Left lung (tissue), 10 donors: ENCODE data around the gene PRSS56. TPM values are rescaled to one million over a fixed set of nuclear protein-coding genes. Genes with fewer than 3 reads are reported as not detected.

Experiments used
- ATAC-seq: fragments of 200-7000 bp; cut with Tn5 transposase; one replicate; pipeline ENCODE4 v1.9.1; 2020; ENCODE audit warnings: moderate library complexity
- DNase-seq, 4 donors: peaks; one replicate each; pipeline ENCODE4 v3.0.0-alpha.2; 2013 to 2020
- H3K27ac ChIP-seq, 2 donors: fragments of 200-600 bp; sonication (generic) in 1 of 2; one replicate each; pipeline versions ENCODE4 v1.5.0 to v1.8.0; 2020 to 2021
- H3K27me3 ChIP-seq, 2 donors: fragments of 200-600 bp; sonication (generic) in 1 of 2; one replicate each; pipeline versions ENCODE4 v1.5.0 to v1.8.0; 2020 to 2021
- H3K36me3 ChIP-seq, 2 donors: fragments of 200-600 bp; sonication (generic) in 1 of 2; one replicate each; pipeline versions ENCODE4 v1.5.0 to v1.8.0; 2020 to 2021
- H3K4me1 ChIP-seq, 2 donors: fragments of 200-600 bp; one replicate each; pipeline ENCODE4 v1.8.0; 2021
- H3K4me3 ChIP-seq, 2 donors: fragments of 200-600 bp; sonication (generic) in 1 of 2; one replicate each; pipeline versions ENCODE4 v1.5.0 to v1.8.0; 2020 to 2021; ENCODE audit warnings: mild to moderate bottlenecking in 1 of 2
- H3K9me3 ChIP-seq, 2 donors: fragments of 200-600 bp; sonication (generic) in 1 of 2; one replicate each; pipeline versions ENCODE4 v1.5.0 to v1.8.0; 2020 to 2021
- CTCF ChIP-seq, 2 donors: fragments of 200-600 bp; sonication (generic) in 1 of 2; IDR thresholded peaks; one replicate each; pipeline versions ENCODE4 v1.5.0 to v1.8.0; 2021; ENCODE audit warnings: antibody characterized with exemption in 2 of 2
- intact Hi-C, 2 donors: fragments of 100-400 bp; cut with DNase I; formaldehyde crosslinking; loops; one replicate each; pipeline versions ENCODE4 v1.11.2 to v1.14.2; 2022
- polyA plus RNA-seq, 6 donors: library from polyadenylated mRNA; unstranded; fragments of 120-200 nt; gene quantifications; one replicate each; pipeline ENCODE4 v1.2.1, GENCODE V29; 2013; ENCODE audit not compliant: insufficient read length in 6 of 6
- total RNA-seq, 2 donors: library from RNA; stranded (reverse); fragmentation: NEBNext Ultra II Directional; extraction: Animal tissue kit (Norgen Biotek cat#: 25700); gene quantifications; one replicate each; pipeline ENCODE4 v1.2.1, GENCODE V29; 2021
- donor health status: DM: no; HTN: yes; CAD: no.
- donor health status: DM: no; HTN: no; CAD: no.

PRSS56 gene
- total and polyA plus RNA-seq, 8 donors, result not detected

GRCh38 chr2:232481322-232482140 lies 38.7 kb upstream of the PRSS56 start:
- peaks cover 0 to 11% of the 10 kb centered on the region in 2 donors for H3K4me1 ChIP-seq
- H3K9me3 ChIP-seq, result no peaks in the 10 kb centered on the region
- DNase-seq (peak in 1 of 4 donors; percentile 60), ATAC-seq (no peak)
- H3K4me3 ChIP-seq, result no peak overlapping the region
- no peak for TF ChIP-seq CTCF (IDR thresholded peaks at IDR 0.05)
- H3K27ac ChIP-seq, result no peak overlapping the region
- intact Hi-C loops, result no loop called here
- no peaks in the 10 kb centered on the region for H3K36me3 ChIP-seq
- peaks cover 24 to 63% of the 10 kb centered on the region in 2 donors for H3K27me3 ChIP-seq

- ATAC-seq (no peak), DNase-seq (peak in 1 of 4 donors; percentile 72)
- Histone ChIP-seq H3K4me1 (peaks cover 0 to 22% of the 10 kb centered on the region in 2 donors), H3K4me3 (no peak overlapping the region), H3K9me3 (no peaks in the 10 kb centered on the region), H3K27ac (no peak overlapping the region), H3K27me3 (peaks cover 34 to 73% of the 10 kb centered on the region in 2 donors), H3K36me3 (no peaks in the 10 kb centered on the region)
- TF ChIP-seq CTCF (IDR thresholded peaks at IDR 0.05), result no peak
- intact Hi-C loops, result no loop called here
These were observed 37.6 kb upstream of the PRSS56 start for GRCh38 chr2:232482301-232483238.

GRCh38 chr2:232483311-232483922 lies 36.8 kb upstream of the PRSS56 start:
- H3K36me3 ChIP-seq, result no peaks in the 10 kb centered on the region
- no peak overlapping the region for H3K4me3 ChIP-seq
- ATAC-seq (no peak), DNase-seq (peak in 1 of 4 donors; percentile 67)
- H3K27ac ChIP-seq, result no peak overlapping the region
- H3K9me3 ChIP-seq, result no peaks in the 10 kb centered on the region
- no peak for TF ChIP-seq CTCF (IDR thresholded peaks at IDR 0.05)
- intact Hi-C loops, result no loop called here
- peaks cover 0 to 22% of the 10 kb centered on the region in 2 donors for H3K4me1 ChIP-seq
- peaks cover 40 to 82% of the 10 kb centered on the region in 2 donors for H3K27me3 ChIP-seq

GRCh38 chr2:232483923-232484627 lies 36.1 kb upstream of the PRSS56 start:
- H3K36me3 ChIP-seq, result no peaks in the 10 kb centered on the region
- peaks cover 47 to 88% of the 10 kb centered on the region in 2 donors for H3K27me3 ChIP-seq
- no peak for ATAC-seq

More at GRCh38 chr2:232483923-232484627, 36.1 kb upstream of the PRSS56 start:
- no peak overlapping the region for H3K4me3 ChIP-seq
- intact Hi-C loops, result no loop called here
- no peaks in the 10 kb centered on the region for H3K9me3 ChIP-seq
- TF ChIP-seq CTCF (IDR thresholded peaks at IDR 0.05), result no peak
- peaks cover 0 to 22% of the 10 kb centered on the region in 2 donors for H3K4me1 ChIP-seq
- H3K27ac ChIP-seq, result no peak overlapping the region
- DNase-seq, result peak in 1 of 4 donors; percentile 68
